Smooth muscle cell (in vitro differentiated cells): ENCODE results near the gene UNC93B1. TPM values are rescaled to one million over a fixed set of nuclear protein-coding genes. Genes with fewer than 3 reads are reported as not detected.

Experiments used
- DNase-seq: peaks from one replicate; lab custom pipeline; 2025; ENCODE audit not compliant: unreplicated experiment; lab: John Stamatoyannopoulos, UW
- H2AFZ ChIP-seq: fragments of 200-600 bp; sonication (generic); 2 replicates; pipeline ENCODE4 v1.6.0; 2016; ENCODE audit warnings: antibody characterized with exemption, low read depth, mild to moderate bottlenecking
- H3F3A ChIP-seq: fragments of 200-600 bp; sonication (generic); 2 replicates; pipeline ENCODE4 v1.6.0; 2017; ENCODE audit warnings: antibody characterized with exemption, low read depth
- H3K27ac ChIP-seq: fragments of 200-600 bp; sonication (generic); 2 replicates; pipeline ENCODE4 v1.5.1; 2016; ENCODE audit warnings: low read depth, mild to moderate bottlenecking
- H3K27me3 ChIP-seq: fragments of 200-600 bp; sonication (generic); 2 replicates; pipeline ENCODE4 v1.6.1; 2016; ENCODE audit warnings: low read depth, mild to moderate bottlenecking
- H3K36me3 ChIP-seq: fragments of 200-600 bp; sonication (generic); 2 replicates; pipeline ENCODE4 v1.5.1; 2016; ENCODE audit warnings: low read depth
- H3K4me1 ChIP-seq: fragments of 200-600 bp; sonication (generic); 2 replicates; pipeline ENCODE4 v1.5.1; 2016; ENCODE audit warnings: low read depth
- H3K4me2 ChIP-seq: fragments of 200-600 bp; sonication (generic); 2 replicates; pipeline ENCODE4 v1.6.0; 2016; ENCODE audit warnings: mild to moderate bottlenecking
- H3K4me3 ChIP-seq: fragments of 200-600 bp; sonication (generic); 2 replicates; pipeline ENCODE4 v1.5.1; 2016; ENCODE audit warnings: mild to moderate bottlenecking
- H3K79me2 ChIP-seq: fragments of 200-600 bp; sonication (generic); 2 replicates; pipeline ENCODE4 v1.6.0; 2016; ENCODE audit warnings: low read depth, mild to moderate bottlenecking
- H3K9ac ChIP-seq: fragments of 200-600 bp; sonication (generic); 2 replicates; pipeline ENCODE4 v1.6.0; 2016; ENCODE audit warnings: low read depth
- H3K9me3 ChIP-seq: fragments of 200-600 bp; sonication (generic); replicated peaks from 2 replicates; pipeline ENCODE4 v1.5.1; 2016; ENCODE audit warnings: low read depth
- H4K20me1 ChIP-seq: fragments of 200-600 bp; sonication (generic); 2 replicates; pipeline ENCODE4 v1.6.0; 2016; ENCODE audit warnings: low read depth
- CTCF ChIP-seq: fragments of 200-600 bp; sonication (generic); IDR thresholded peaks from 2 replicates; pipeline ENCODE4 v1.5.1; 2017; ENCODE audit warnings: borderline replicate concordance, mild to moderate bottlenecking, antibody characterized with exemption; ENCODE audit not compliant: insufficient read depth, poor library complexity, severe bottlenecking
- WGBS: methylation state at CpG from one replicate; pipeline ENCODE4 v1.1.7; 2016; ENCODE audit warnings: low lambda C conversion rate; 5-methylcytosine and 5-hydroxymethylcytosine counted together
- polyA plus RNA-seq: library from polyadenylated mRNA; unstranded; fragments of >200 nt; fragmentation: Nextera tagmentation; extraction: Ambion mirVana; gene quantifications from 2 replicates; pipeline ENCODE4 v1.2.1, GENCODE V29; 2016
- total RNA-seq: library from RNA; depleted of rRNA; stranded (reverse); fragments of >200 nt; gene quantifications from 2 replicates; pipeline ENCODE4 v1.2.3, GENCODE V29; 2014

UNC93B1 gene
- total and polyA plus RNA-seq, 2 experiments from 2014 or later = 17.5 to 33.4 TPM

GRCh38 chr11:68044145-68044813 lies 40.4 kb upstream of the UNC93B1 start:
- no peak overlapping the region for H3K4me2 ChIP-seq
- no peak for TF ChIP-seq CTCF
- DNase-seq = no peak
- no peaks in the 10 kb centered on the region for H3K9me3 ChIP-seq
- no peaks in the 10 kb centered on the region for H3F3A ChIP-seq
- no peak overlapping the region for H2AFZ ChIP-seq
- H3K9ac ChIP-seq = no peak overlapping the region
- H4K20me1 ChIP-seq = no peaks in the 10 kb centered on the region
- WGBS = 92% methylated on average over 18 of the region's 24 CpGs
- H3K4me3 ChIP-seq = no peak overlapping the region
- H3K36me3 ChIP-seq = no peaks in the 10 kb centered on the region
- H3K27ac ChIP-seq = no peak overlapping the region
- no peaks in the 10 kb centered on the region for H3K27me3 ChIP-seq
- no peaks in the 10 kb centered on the region for H3K79me2 ChIP-seq
- H3K4me1 ChIP-seq = peaks cover 5% of the 10 kb centered on the region

GRCh38 chr11:68043349-68044144 lies 39.6 kb upstream of the UNC93B1 start:
- TF ChIP-seq CTCF = no peak
- WGBS = 77% methylated on average over 26 of the region's 36 CpGs
- H2AFZ ChIP-seq = no peak overlapping the region

GRCh38 chr11:68043029-68043348 lies 39.1 kb upstream of the UNC93B1 start:
- no peak for TF ChIP-seq CTCF
- no peaks in the 10 kb centered on the region for H3F3A ChIP-seq
- no peaks in the 10 kb centered on the region for H3K36me3 ChIP-seq
- no peaks in the 10 kb centered on the region for H3K79me2 ChIP-seq
- H3K4me2 ChIP-seq = no peak overlapping the region
- H3K4me3 ChIP-seq = no peak overlapping the region
- DNase-seq = no peak
- H4K20me1 ChIP-seq = no peaks in the 10 kb centered on the region
- peaks cover 11% of the 10 kb centered on the region for H3K4me1 ChIP-seq
- no peak overlapping the region for H2AFZ ChIP-seq
- H3K27me3 ChIP-seq = no peaks in the 10 kb centered on the region
- no peaks in the 10 kb centered on the region for H3K9me3 ChIP-seq
- 92% methylated on average over 8 of the region's 8 CpGs for WGBS
- H3K27ac ChIP-seq = no peak overlapping the region
- H3K9ac ChIP-seq = no peak overlapping the region

More at GRCh38 chr11:68043349-68044144, 39.6 kb upstream of the UNC93B1 start:
- Histone ChIP-seq H3K36me3 (no peaks in the 10 kb centered on the region), H3K79me2 (no peaks in the 10 kb centered on the region), H3F3A (no peaks in the 10 kb centered on the region), H3K9ac (no peak overlapping the region), H3K27ac (no peak overlapping the region), H3K4me3 (no peak overlapping the region), H3K4me2 (no peak overlapping the region), H3K9me3 (no peaks in the 10 kb centered on the region), H3K27me3 (no peaks in the 10 kb centered on the region), H3K4me1 (peaks cover 8% of the 10 kb centered on the region), H4K20me1 (no peaks in the 10 kb centered on the region)
- DNase-seq = no peak
